ENCODE measurements around the gene CDC42EP2. TPM values are rescaled to one million over a fixed set of nuclear protein-coding genes. Genes with fewer than 3 reads are reported as not detected.

The CDC42EP2 gene
- total and polyA plus RNA-seq, 2 of the 13 experiments (the other 11 are each of a cell fraction or from before 2014, with no cell fraction given): 2.3 to 7.1 TPM

DNA sequence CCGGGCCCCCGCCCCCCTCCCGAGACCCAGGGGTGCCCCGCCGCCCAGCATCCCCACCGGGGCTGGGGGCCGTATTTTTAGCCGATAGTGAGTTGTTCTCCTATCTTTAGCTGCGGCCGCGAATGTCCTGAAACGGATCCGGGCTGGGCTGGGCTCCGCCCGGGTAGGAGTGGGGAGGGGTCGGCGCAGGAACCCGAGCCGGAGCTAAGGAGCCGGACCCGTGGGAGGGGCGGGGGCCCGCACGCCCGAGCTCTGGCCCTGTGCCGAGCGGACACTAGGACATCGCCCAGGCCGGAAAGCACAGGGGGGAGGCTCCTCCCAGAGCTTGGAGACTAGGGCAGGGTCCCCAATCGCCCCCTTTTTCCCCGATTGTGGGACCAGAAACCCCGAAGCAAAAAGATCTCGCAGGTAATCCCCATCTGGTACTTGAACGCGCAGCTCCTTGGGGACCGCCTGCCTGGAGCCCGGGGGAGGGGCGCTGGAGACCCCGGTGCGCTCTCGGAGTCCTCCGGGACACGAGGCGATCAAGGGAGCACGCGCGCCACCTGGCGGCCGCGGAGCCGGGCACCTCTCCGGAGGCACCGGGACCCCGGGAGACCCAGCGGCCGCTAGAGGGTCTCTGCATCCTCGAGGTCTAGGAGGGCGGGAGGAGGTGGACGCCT, 669 bp downstream of the CDC42EP2 start (continued):
- TF ChIP-seq ZNF329 (CRISPR knock-in tag; IDR thresholded peaks at IDR 0.05; ENCODE audit: low read depth): no peak
- TF ChIP-seq, protein P1, sequence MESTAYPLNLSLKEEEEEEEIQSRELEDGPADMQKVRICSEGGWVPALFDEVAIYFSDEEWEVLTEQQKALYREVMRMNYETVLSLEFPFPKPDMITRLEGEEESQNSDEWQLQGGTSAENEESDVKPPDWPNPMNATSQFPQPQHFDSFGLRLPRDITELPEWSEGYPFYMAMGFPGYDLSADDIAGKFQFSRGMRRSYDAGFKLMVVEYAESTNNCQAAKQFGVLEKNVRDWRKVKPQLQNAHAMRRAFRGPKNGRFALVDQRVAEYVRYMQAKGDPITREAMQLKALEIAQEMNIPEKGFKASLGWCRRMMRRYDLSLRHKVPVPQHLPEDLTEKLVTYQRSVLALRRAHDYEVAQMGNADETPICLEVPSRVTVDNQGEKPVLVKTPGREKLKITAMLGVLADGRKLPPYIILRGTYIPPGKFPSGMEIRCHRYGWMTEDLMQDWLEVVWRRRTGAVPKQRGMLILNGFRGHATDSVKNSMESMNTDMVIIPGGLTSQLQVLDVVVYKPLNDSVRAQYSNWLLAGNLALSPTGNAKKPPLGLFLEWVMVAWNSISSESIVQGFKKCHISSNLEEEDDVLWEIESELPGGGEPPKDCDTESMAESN (CRISPR knock-in tag; conservative IDR thresholded peaks at IDR 0.05): peak; percentile 51; the same call in 1 of the 2 replicates
- no peak for TF ChIP-seq TMF1 (CRISPR knock-in tag; IDR thresholded peaks at IDR 0.05; ENCODE audit: low read depth)
- no peak for TF ChIP-seq ARNT (IDR thresholded peaks at IDR 0.05)
- TF ChIP-seq FLYWCH1 (CRISPR knock-in tag; IDR thresholded peaks at IDR 0.05): no peak
- no peak for TF ChIP-seq HMG20A (CRISPR knock-in tag; IDR thresholded peaks at IDR 0.05; ENCODE audit: borderline replicate concordance)
- TF ChIP-seq ZNF207 (IDR thresholded peaks at IDR 0.05; ENCODE audit: borderline replicate concordance): no peak
- TF ChIP-seq, protein P2, sequence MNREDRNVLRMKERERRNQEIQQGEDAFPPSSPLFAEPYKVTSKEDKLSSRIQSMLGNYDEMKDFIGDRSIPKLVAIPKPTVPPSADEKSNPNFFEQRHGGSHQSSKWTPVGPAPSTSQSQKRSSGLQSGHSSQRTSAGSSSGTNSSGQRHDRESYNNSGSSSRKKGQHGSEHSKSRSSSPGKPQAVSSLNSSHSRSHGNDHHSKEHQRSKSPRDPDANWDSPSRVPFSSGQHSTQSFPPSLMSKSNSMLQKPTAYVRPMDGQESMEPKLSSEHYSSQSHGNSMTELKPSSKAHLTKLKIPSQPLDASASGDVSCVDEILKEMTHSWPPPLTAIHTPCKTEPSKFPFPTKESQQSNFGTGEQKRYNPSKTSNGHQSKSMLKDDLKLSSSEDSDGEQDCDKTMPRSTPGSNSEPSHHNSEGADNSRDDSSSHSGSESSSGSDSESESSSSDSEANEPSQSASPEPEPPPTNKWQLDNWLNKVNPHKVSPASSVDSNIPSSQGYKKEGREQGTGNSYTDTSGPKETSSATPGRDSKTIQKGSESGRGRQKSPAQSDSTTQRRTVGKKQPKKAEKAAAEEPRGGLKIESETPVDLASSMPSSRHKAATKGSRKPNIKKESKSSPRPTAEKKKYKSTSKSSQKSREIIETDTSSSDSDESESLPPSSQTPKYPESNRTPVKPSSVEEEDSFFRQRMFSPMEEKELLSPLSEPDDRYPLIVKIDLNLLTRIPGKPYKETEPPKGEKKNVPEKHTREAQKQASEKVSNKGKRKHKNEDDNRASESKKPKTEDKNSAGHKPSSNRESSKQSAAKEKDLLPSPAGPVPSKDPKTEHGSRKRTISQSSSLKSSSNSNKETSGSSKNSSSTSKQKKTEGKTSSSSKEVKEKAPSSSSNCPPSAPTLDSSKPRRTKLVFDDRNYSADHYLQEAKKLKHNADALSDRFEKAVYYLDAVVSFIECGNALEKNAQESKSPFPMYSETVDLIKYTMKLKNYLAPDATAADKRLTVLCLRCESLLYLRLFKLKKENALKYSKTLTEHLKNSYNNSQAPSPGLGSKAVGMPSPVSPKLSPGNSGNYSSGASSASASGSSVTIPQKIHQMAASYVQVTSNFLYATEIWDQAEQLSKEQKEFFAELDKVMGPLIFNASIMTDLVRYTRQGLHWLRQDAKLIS (CRISPR knock-in tag; IDR thresholded peaks at IDR 0.05): no peak
- TF ChIP-seq RFX3 (CRISPR knock-in tag; IDR thresholded peaks at IDR 0.05): no peak
- no peak for TF ChIP-seq FOXA3 (CRISPR knock-in tag; IDR thresholded peaks at IDR 0.05)
- no peak for TF ChIP-seq FOSL1 (CRISPR knock-in tag; IDR thresholded peaks at IDR 0.05; ENCODE audit: borderline replicate concordance)
- no peak; the same call in 1 of the 2 replicates for TF ChIP-seq REPIN1 (CRISPR knock-in tag; IDR thresholded peaks at IDR 0.05; ENCODE audit: borderline replicate concordance, low read depth)
- TF ChIP-seq, protein P3, sequence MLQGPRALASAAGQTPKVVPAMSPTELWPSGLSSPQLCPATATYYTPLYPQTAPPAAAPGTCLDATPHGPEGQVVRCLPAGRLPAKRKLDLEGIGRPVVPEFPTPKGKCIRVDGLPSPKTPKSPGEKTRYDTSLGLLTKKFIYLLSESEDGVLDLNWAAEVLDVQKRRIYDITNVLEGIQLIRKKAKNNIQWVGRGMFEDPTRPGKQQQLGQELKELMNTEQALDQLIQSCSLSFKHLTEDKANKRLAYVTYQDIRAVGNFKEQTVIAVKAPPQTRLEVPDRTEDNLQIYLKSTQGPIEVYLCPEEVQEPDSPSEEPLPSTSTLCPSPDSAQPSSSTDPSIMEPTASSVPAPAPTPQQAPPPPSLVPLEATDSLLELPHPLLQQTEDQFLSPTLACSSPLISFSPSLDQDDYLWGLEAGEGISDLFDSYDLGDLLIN (CRISPR knock-in tag; IDR thresholded peaks at IDR 0.05; ENCODE audit: borderline replicate concordance): no peak
- no peak for TF ChIP-seq PAF1 (CRISPR knock-in tag; IDR thresholded peaks at IDR 0.05)
- TF ChIP-seq MTF1 (CRISPR knock-in tag; IDR thresholded peaks at IDR 0.05): no peak
- no peak for TF ChIP-seq ZNF746 (CRISPR knock-in tag; IDR thresholded peaks at IDR 0.05)
- peak; percentile 52; the same call in 1 of the 2 replicates for TF ChIP-seq ZMYM3 (CRISPR knock-in tag; IDR thresholded peaks at IDR 0.05)
- no peak for TF ChIP-seq ELF4 (CRISPR knock-in tag; IDR thresholded peaks at IDR 0.05; ENCODE audit: borderline replicate concordance)
- TF ChIP-seq, protein P4, sequence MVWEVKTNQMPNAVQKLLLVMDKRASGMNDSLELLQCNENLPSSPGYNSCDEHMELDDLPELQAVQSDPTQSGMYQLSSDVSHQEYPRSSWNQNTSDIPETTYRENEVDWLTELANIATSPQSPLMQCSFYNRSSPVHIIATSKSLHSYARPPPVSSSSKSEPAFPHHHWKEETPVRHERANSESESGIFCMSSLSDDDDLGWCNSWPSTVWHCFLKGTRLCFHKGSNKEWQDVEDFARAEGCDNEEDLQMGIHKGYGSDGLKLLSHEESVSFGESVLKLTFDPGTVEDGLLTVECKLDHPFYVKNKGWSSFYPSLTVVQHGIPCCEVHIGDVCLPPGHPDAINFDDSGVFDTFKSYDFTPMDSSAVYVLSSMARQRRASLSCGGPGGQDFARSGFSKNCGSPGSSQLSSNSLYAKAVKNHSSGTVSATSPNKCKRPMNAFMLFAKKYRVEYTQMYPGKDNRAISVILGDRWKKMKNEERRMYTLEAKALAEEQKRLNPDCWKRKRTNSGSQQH (CRISPR knock-in tag; IDR thresholded peaks at IDR 0.05; ENCODE audit: low read depth): no peak
- peak; percentile 39; the same call in 1 of the 2 replicates for TF ChIP-seq YEATS4 (CRISPR knock-in tag; IDR thresholded peaks at IDR 0.05; ENCODE audit: borderline replicate concordance)
- TF ChIP-seq SRSF9 (IDR thresholded peaks at IDR 0.05; ENCODE audit: borderline replicate concordance, insufficient read depth, low read depth, low read length, poor library complexity, severe bottlenecking): no peak
- no peak; the same call in 1 of the 2 replicates for TF ChIP-seq ZBTB21 (CRISPR knock-in tag; IDR thresholded peaks at IDR 0.05)
- no peak for TF ChIP-seq ZNF460 (CRISPR knock-in tag; IDR thresholded peaks at IDR 0.05; ENCODE audit: borderline replicate concordance)
